Stomach (tissue), 9 donors: ENCODE measurements around the gene ABCC8. TPM values are rescaled to one million over a fixed set of nuclear protein-coding genes. Genes with fewer than 3 reads are reported as not detected.

Source experiments
- DNase-seq, 2 donors: peaks; one replicate each; pipeline versions ENCODE4 v3.0.0 to v3.0.0-alpha.2; 2013 to 2019
- H3K27ac ChIP-seq, 5 donors: fragments of 200-600 bp in 4 of 5; sonication (generic) in 4 of 5; one replicate each; pipeline ENCODE4 v1.5.1; 2013 to 2019; ENCODE audit warnings: mild to moderate bottlenecking in 1 of 5, moderate library complexity in 1 of 5
- H3K27me3 ChIP-seq, 3 donors: fragments of 200-600 bp; sonication (generic); one replicate each; pipeline ENCODE4 v1.5.1; 2017 to 2019; ENCODE audit warnings: mixed run types in 1 of 3
- H3K36me3 ChIP-seq, 4 donors: fragments of 200-600 bp; sonication (generic); 1 replicate in 3 of 4; 2 replicates in 1 of 4; pipeline ENCODE4 v1.5.1; 2016 to 2019
- H3K4me1 ChIP-seq, 4 donors: fragments of 200-600 bp; sonication (generic); one replicate each; pipeline ENCODE4 v1.5.1; 2016 to 2019
- H3K4me3 ChIP-seq, 4 donors: fragments of 200-600 bp; sonication (generic) in 3 of 4; one replicate each; pipeline ENCODE4 v1.5.1; 2016 to 2019; ENCODE audit warnings: mild to moderate bottlenecking in 1 of 4
- H3K9me3 ChIP-seq, 4 donors: fragments of 200-600 bp; sonication (generic); one replicate each; pipeline ENCODE4 v1.5.1; 2016 to 2019
- CTCF ChIP-seq, 7 experiments: fragments of 450-650 bp in 4 of 7; fragments of 200-600 bp in 3 of 7; sonication (generic) in 3 of 7; IDR thresholded peaks; one replicate each; pipeline ENCODE4 v1.5.1; 2016 to 2019; ENCODE audit warnings: antibody characterized with exemption in 7 of 7, control low read depth in 2 of 7, mild to moderate bottlenecking in 1 of 7
- EP300 ChIP-seq: sonication (generic); formaldehyde crosslinking; IDR thresholded peaks from one replicate; pipeline ENCODE4 v1.6.1; 2017; ENCODE audit warnings: antibody characterized with exemption
- POLR2A ChIP-seq, 4 donors: fragments of 450-650 bp; IDR thresholded peaks; one replicate each; pipeline ENCODE4 v1.6.1; 2016; ENCODE audit warnings: antibody characterized with exemption in 4 of 4, control low read depth in 2 of 4, mild to moderate bottlenecking in 1 of 4, moderate library complexity in 1 of 4
- POLR2AphosphoS5 ChIP-seq, 3 donors: sonication (generic); formaldehyde crosslinking; IDR thresholded peaks; one replicate each; pipeline ENCODE4 v1.6.1; 2016; ENCODE audit warnings: antibody characterized with exemption in 3 of 3
- WGBS, 5 donors: extraction: QIAGEN DNeasy Blood & Tissue Kit in 3 of 5; methylation state at CpG; one replicate each; pipeline versions ENCODE4 v1.1.5 to v1.1.7; 2013 to 2018; 5-methylcytosine and 5-hydroxymethylcytosine counted together
- intact Hi-C: fragments of 100-400 bp; cut with DNase I; formaldehyde crosslinking; loops from one replicate; pipeline ENCODE4 v1.15.1; 2023; ENCODE audit warnings: low total_unique reads
- polyA plus RNA-seq, 3 donors: library from polyadenylated mRNA; stranded (reverse); fragments of 200-250 nt; gene quantifications; one replicate each; pipeline ENCODE4 v1.2.3, GENCODE V29; 2013
- total RNA-seq, 5 donors: library from RNA; depleted of rRNA; stranded (reverse); fragments of >200 nt; gene quantifications; one replicate each; pipeline versions ENCODE4 v1.1.0 to v1.2.3, GENCODE V29; 2014 to 2016
- donor health status: healthy with polysubstance abuse.
- donor health status: Bipolar disorder and iron deficiency.
- donor health status: healthy.

The ABCC8 gene
- total and polyA plus RNA-seq, 8 donors, result 3.9 to 69.6 (median 32.1) TPM; not detected in 1

- no peak overlapping the region for H3K27ac ChIP-seq
- no peaks in the 10 kb centered on the region for H3K4me1 ChIP-seq
- H3K27me3 ChIP-seq, result peaks cover 0 to 14% (median 0%) of the 10 kb centered on the region in 3 donors
- H3K4me3 ChIP-seq, result no peak overlapping the region
- intact Hi-C loops, result no loop called here
- peaks cover 0 to 13% (median 4%) of the 10 kb centered on the region in 4 donors for H3K36me3 ChIP-seq
- no peaks in the 10 kb centered on the region for H3K9me3 ChIP-seq
- TF ChIP-seq POLR2A (IDR thresholded peaks at IDR 0.05) (no peak), POLR2AphosphoS5 (IDR thresholded peaks at IDR 0.05) (no peak), EP300 (no peak), CTCF (IDR thresholded peaks at IDR 0.05) (no peak)
- DNase-seq, result no peak
- 90 to 93% (median 92%) methylated on average over 10 of the region's 10 CpGs for WGBS, 5 donors
Observed at GRCh38 chr11:17517186-17517585, 40.5 kb upstream of the ABCC8 start.

GRCh38 chr11:17516551-17517150 lies 40.0 kb upstream of the ABCC8 start:
- Histone ChIP-seq H3K4me3 (no peak overlapping the region), H3K36me3 (peaks cover 0 to 12% (median 4%) of the 10 kb centered on the region in 4 donors), H3K27me3 (peaks cover 0 to 14% (median 0%) of the 10 kb centered on the region in 3 donors), H3K27ac (no peak overlapping the region), H3K4me1 (no peaks in the 10 kb centered on the region), H3K9me3 (no peaks in the 10 kb centered on the region)
- WGBS, 5 donors, result 82 to 93% (median 90%) methylated on average over 7 of the region's 7 CpGs
- intact Hi-C loops, result no loop called here
- TF ChIP-seq POLR2A (IDR thresholded peaks at IDR 0.05), result no peak
- no peak for TF ChIP-seq POLR2AphosphoS5 (IDR thresholded peaks at IDR 0.05)
- no peak for TF ChIP-seq EP300
- no peak for TF ChIP-seq CTCF (IDR thresholded peaks at IDR 0.05)
- DNase-seq, result no peak

- Histone ChIP-seq H3K27ac (no peak overlapping the region), H3K9me3 (no peaks in the 10 kb centered on the region), H3K27me3 (peaks cover 0 to 13% (median 0%) of the 10 kb centered on the region in 3 donors), H3K4me3 (no peak overlapping the region), H3K4me1 (no peaks in the 10 kb centered on the region), H3K36me3 (peaks cover 0 to 8% (median 3%) of the 10 kb centered on the region in 4 donors)
- WGBS, 5 donors, result 56 to 69% (median 59%) methylated on average over 5 of the region's 5 CpGs
- DNase-seq, result no peak
- TF ChIP-seq POLR2A (IDR thresholded peaks at IDR 0.05) (no peak), CTCF (IDR thresholded peaks at IDR 0.05) (no peak), EP300 (no peak), POLR2AphosphoS5 (IDR thresholded peaks at IDR 0.05) (no peak)
- intact Hi-C loops, result no loop called here
Observed at GRCh38 chr11:17515443-17516176, 39.0 kb upstream of the ABCC8 start.

GRCh38 chr11:17514476-17514875 lies 37.8 kb upstream of the ABCC8 start:
- TF ChIP-seq CTCF (IDR thresholded peaks at IDR 0.05) (no peak), EP300 (no peak), POLR2A (IDR thresholded peaks at IDR 0.05) (no peak), POLR2AphosphoS5 (IDR thresholded peaks at IDR 0.05) (no peak)
- DNase-seq, result no peak
- no peak overlapping the region for H3K4me3 ChIP-seq
- intact Hi-C loops, result no loop called here
- H3K36me3 ChIP-seq, result peaks cover 0 to 8% (median 1%) of the 10 kb centered on the region in 4 donors
- H3K27me3 ChIP-seq, result peaks cover 0 to 9% (median 0%) of the 10 kb centered on the region in 3 donors
- H3K27ac ChIP-seq, result no peak overlapping the region
- no peaks in the 10 kb centered on the region for H3K9me3 ChIP-seq
- WGBS, 5 donors, result 83 to 94% (median 87%) methylated on average over 4 of the region's 4 CpGs
- H3K4me1 ChIP-seq, result no peaks in the 10 kb centered on the region
